ENCODE measurements around the gene SLC25A31.

Gene SLC25A31

DNA sequence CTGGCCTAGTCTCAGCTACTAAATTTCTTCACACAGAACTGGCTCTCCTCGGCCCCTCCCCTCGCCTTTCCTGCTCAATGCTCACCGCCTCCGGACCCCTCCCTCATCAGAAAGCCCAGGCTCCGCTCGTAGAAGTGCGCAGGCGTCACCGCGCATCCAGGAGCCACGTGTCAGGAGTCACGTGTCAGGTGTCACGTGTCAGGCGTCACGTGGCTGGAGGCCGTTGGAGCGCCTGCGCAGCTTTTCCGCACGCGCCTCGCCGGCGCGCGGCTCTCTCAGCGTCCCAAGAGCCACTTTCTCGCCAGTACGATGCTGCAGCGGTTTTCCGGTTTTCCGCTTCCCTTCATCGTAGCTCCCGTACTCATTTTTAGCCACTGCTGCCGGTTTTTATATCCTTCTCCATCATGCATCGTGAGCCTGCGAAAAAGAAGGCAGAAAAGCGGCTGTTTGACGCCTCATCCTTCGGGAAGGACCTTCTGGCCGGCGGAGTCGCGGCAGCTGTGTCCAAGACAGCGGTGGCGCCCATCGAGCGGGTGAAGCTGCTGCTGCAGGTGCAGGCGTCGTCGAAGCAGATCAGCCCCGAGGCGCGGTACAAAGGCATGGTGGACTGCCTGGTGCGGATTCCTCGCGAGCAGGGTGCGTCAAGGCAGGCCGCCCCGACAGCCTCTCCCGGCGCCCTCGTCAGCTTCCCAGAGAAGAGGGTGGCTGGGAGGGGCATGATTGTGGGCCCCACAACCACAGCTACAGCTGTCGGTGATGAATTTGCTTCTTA is at the start of gene SLC25A31:
TSS of gene SLC25A31 (plus strand) at position 259 of the 772 bp plus-strand sequence. CDS start at position 405, 146 bp downstream.
- no peak for DNase-seq (ENCODE audit: low read depth)

DNA sequence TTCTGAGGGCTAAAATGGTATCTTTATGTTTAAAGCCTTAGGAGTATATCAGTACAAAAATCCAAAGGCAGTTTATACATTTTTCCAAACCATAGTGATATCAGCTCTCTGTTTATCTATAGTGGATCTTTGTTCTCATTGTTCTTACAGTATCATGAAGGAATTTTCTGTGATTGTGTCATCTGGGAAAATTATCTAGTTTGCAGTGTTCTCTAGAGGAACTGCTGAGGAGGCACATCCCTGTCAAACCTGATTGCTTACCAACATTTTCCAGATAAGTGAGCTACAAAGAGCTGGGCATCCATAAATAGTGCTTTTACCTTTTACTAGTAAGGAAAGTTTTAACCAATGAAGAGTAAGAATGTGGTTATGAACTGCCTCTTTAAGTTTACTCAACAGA is 44.9 kb upstream of the SLC25A31 start:
- DNase-seq (ENCODE audit: low read depth): no peak

DNA sequence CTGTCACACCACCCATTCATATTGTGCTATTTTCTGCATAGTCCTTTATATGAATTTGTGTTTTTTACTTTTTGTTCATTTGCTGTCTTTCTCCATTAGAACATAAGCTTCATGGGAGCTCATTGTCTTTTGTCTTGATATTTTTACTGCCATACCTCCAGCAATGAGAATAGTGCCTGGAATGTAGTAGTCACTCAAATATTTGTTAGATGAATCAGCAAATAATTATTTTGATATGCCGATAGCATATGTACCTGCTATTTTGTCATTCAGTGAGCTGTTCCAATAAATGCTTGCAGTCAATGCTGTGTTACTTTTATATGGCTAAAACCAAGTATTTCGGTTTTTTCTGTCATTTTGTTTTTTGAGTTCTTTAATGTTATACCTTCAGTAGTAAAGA is 43.5 kb upstream of the SLC25A31 start:
- DNase-seq (ENCODE audit: low read depth): no peak

DNA sequence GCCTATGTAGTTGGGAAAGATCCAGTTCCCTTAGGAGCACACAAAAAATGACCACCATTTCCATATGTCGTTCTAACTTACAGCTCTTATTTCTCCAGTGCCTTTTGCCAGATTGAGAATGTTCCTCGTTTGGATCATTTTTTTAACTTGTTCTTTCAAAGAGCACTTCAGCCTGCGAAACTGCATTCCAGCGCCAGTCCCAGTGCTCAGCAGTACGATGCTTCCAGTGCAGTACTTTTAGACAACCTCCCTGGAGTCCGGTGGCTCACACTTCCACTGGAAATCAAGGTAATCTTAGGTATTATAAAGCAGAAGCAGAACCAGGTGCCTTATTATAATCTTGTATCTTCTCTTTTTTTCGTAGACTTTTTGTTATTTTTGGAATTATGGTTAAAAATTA is 42.6 kb upstream of the SLC25A31 start:
- no peak for DNase-seq (ENCODE audit: low read depth)

DNA sequence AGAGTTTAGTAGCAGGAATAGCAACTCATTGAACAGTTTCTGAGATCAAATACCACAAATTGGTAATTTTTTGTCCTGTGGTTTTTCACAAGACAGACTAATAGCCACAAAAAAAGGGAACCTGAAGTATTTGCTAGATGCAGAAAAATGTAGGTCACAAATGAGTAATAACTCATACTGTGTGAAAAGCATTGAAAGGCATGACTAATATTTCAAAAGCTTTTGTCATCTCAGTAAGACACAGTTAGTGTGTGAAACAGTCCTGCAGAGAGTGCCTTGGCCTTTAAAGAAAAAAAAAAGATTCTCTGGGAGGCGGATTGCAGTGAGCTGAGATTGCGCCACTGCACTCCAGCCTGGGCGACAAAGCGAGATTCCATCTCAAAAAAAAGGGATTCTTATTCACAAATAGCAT is 31.4 kb upstream of the SLC25A31 start:
- DNase-seq (ENCODE audit: low read depth): no peak

DNA sequence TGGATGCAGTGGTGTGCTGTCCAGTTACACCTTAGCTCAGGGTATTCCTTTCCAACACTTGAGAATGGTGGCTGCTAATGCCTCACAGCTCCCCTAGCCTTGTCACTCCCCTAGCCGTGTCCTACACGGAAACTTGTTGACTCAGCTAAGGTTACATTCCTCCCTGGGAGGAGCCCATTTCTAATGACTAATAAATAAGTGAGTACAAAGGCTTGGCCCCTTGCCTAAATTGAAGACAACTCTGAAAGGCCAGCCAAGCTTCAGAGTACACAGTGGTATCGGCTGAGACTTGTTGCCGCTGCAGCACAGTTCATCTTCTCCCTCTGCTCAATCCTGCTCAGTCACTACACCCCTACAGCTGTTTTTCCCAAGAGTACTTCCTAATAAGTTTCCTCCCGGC is 21.2 kb upstream of the SLC25A31 start:
- no peak for DNase-seq (ENCODE audit: low read depth)

DNA sequence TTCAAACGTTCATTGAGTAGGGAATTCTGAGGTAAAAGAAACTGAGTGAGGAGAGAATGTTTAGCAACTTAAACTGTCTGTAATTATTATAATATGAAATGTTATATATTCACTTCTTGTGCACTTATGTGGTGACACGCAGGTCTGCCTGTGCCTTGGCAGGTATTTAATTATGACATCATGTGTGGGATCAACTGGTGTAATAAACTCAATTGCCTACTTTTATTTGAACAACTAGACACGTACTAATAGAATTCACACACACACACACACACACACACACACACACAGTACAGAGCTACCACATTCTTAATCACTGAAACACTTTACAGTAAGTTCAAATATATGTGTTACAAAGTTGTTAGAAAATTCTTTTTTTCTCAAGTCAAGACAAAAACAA is 20.7 kb upstream of the SLC25A31 start:
- DNase-seq (ENCODE audit: low read depth): no peak

DNA sequence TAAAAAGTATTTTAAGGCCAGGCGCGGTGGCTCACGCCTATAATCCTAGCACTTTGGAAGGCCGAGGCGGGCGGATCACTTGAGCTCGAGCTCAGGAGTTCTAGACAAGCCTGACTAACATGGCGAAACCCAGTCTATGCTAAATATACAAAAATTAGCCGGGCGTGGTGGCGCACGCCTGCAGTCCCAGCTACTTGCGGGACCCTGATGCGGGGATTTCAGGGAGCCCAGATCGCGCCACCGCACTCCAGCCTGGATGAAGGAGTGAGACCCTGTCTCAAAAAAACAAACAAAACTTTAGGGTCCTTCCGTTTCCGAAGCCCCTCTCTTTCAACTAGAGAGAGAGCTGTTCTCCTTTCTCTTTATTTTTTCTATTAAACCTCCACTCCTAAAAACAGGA is 1.2 kb downstream of the SLC25A31 start:
- DNase-seq (ENCODE audit: low read depth): no peak

DNA sequence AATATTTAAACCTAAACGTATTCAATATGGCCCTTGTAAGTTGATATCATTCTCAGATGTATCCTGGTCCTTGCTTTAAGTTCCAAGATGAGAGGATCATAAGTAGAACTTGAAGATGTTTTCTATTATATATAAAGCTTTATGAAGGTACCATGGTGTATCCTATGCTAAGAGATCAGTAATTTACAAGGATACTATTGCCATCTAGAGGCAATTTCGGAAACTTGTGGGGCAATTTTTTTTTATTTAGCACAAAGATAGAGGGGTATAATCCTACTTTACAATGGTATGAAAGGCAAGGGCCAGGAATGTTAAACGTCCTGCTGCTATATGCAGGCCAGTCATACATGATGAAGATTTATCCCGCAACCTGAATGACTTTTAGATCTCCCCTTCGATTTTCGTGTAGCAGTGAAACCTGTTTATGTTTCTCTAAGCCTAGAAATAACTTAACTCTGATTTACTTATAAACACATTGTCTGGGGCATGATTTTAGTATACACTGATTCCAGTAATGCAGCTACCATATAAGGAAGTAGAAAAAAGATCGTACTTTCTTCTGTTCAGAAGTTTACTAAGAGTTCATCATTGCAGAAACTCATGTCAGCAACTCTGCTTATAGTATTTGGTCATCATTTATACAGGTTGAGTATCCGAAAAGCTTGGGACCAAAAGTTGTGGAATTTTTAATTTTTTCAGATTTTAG is 2.6 kb downstream of the SLC25A31 start:
- DNase-seq (ENCODE audit: low read depth): no peak

DNA sequence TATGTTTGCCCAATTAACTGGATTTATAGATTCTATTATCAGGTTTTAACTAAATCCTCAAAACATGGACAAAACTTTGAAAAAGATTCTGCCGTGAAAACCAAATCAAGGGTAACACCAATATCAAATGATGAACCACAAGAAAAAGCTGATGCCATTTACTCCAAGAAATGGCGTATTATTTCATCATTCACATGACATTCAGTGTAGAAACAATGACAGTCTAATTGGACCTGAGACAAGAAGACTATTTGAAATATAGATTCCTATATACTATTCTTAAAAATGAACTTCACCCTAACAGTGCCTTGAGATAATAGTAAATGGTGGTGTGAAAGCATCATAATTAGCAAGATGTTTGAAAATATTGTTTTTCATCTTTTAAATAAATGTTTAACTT is 4.8 kb downstream of the SLC25A31 start:
- no peak for DNase-seq (ENCODE audit: low read depth)

DNA sequence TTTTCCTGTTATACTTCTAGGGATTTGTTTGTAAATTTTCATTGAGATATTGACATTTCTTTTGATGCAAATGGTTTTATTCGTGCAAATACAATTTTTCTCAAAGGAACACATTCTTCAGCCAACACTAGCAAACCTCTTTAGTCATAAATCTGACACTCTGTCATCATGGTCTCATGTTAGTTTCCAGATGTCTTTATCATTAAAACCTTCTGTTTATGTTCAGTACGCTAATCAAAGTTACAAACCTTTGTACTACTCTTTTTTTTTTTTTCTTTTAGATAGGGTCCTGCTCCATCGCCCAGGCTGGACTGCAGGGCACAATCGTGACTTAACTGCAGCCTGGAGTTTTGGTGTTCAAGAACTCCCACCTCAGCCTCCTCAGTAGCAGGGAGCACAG is 7.1 kb downstream of the SLC25A31 start:
- no peak for DNase-seq (ENCODE audit: low read depth)

DNA sequence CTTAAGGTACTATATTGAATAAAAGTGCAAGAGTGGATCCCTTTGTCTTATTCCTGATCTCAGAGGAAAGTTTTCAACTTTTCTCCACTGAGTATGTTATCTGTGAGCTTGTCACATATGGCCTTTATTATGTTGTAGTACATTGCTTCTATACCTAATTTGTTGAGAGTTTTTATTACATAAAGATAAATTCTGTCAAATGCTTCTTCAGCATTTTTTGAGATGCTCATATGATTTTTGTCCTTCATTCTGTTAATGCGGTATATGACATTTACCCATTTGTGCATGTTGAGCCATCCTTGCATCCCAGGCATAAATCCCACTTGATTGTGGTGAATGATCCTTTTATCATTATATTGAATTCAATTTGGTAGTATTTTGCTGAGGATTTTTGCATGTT is 11.0 kb downstream of the SLC25A31 start:
- no peak for DNase-seq (ENCODE audit: low read depth)

DNA sequence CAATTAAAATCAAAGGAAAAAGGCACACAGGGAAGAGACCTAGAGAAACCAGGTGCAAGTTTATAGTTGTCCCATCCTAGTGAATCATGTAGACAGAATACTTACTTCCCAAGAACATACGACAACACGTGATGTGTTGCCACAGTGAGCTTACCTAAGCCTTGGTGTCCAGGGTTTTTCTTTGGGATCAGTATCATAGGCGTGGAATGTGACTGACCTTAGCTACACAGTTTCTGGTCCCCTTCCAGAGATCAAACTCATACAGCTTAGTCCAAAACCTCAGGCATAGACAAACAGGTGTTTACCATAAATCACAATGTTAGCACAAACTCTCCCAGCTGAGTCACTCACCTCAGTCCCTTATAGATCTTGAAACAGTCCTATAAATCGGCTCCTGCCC is 17.7 kb downstream of the SLC25A31 start:
- no peak for DNase-seq (ENCODE audit: low read depth)

DNA sequence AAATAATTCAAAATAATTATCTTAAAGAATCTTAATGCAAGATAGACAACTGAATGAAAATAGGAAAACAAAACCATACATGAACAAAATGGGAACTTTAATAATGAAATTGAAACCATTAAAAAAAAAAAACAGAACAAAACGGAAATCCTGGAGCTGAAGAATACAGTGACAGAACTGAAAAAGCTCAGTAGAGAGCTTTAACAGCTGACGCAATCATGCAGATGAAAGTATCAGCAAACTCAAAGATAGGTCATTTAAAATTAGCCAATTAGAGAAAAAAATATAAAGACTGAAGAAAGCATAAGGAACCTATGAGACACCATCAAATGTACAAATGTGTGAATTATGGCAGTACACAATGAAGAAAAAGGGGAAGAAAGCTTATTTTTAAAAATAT is 18.8 kb downstream of the SLC25A31 start:
- DNase-seq (ENCODE audit: low read depth): no peak

DNA sequence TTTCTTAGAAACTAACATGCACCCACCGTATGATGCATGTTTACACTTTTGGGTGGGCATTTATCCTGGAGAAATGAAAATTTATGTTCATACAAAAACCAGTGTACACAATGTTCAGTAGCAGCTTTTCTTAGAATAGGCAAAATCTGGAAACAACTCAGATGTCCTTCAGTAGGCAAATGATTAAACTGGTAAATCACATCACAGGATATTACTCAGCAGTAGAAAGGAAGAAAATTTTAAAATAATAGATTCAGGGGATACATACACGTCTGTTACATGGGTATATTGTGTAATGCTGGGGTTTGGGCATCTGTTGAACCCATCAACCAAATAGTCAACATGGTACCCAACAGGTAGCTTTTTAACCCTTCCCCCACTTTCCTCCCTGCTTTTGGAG is 26.7 kb downstream of the SLC25A31 start:
- no peak for DNase-seq (ENCODE audit: low read depth)

DNA sequence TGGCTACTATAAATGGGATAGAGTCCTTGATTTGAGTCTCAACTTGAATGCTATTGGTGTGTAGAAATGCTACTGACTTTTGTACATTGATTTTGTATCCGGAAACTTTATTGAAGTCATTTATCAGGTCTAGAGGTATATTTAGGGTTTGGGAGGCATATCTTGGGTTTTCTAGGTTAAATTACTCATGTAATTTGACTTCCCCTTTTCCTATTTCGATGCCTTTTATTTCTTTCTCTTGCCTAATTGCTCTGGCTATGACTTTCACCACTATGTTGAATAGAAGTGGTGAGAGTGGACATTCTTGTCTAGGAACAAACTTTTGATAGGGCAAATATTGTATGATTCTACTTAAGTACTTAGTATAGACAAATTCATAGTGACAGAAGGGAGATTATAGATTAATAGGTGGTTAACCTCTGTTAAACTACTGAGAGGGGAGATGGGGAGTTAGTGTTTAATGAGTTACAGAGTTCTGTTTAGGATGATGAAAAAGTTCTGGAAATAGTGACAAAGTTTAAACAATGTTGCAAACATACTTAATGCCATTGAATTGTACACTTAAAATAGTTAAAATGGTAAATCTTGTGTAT is 29.1 kb downstream of the SLC25A31 start:
- DNase-seq (ENCODE audit: low read depth): no peak

DNA sequence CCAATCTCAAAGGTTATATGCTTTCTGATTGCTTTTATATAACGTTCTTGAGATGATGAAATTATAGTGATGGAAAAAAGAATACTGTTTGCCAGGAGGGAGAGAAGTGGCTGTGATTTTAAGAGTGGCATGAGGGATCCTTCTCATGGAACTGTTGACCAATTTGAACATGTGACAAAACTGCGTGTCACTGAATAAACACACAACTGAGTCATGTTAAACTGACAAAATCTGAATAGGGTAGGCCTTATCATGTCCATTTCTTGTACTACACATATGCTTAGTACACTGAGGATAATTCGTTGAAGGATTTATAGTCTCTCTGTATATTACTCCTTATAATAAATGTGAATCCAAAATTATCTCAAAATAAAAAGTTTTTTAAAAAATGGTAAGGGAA is 29.7 kb downstream of the SLC25A31 start:
- DNase-seq (ENCODE audit: low read depth): no peak

DNA sequence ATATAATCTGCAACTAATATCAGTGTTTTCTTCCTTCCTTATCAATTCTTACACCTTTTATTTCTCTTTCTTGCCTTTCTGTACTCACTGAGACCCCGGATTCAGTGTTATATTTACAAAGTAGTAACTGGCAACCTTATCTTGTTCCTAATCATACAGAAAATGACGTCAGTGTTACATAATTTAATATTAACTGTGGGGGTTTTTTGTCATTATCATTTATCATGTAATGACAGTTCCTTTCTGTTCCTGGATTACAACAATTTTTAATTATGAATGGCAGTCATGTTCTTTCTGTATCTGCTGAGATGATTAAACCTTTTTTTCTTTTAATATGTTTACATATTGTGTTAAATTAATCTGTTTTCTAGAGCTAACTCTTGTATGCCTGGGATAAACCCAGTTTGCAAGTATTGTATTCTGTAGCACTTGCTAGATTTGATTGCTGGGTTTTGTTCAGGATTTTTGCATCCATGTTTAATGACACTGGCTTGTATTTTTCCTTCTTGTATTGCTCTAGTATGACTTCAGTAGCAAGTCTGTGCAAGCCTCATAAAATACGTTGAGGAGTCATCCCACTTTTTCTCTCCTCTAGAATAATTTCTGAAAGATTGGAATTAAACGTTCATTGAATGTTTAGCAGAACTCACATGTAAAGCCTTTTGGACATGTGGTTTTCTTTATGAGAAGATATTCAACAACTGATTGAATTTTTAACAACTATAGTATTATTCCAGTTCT is 41.5 kb downstream of the SLC25A31 start:
- no peak for DNase-seq (ENCODE audit: low read depth)

DNA sequence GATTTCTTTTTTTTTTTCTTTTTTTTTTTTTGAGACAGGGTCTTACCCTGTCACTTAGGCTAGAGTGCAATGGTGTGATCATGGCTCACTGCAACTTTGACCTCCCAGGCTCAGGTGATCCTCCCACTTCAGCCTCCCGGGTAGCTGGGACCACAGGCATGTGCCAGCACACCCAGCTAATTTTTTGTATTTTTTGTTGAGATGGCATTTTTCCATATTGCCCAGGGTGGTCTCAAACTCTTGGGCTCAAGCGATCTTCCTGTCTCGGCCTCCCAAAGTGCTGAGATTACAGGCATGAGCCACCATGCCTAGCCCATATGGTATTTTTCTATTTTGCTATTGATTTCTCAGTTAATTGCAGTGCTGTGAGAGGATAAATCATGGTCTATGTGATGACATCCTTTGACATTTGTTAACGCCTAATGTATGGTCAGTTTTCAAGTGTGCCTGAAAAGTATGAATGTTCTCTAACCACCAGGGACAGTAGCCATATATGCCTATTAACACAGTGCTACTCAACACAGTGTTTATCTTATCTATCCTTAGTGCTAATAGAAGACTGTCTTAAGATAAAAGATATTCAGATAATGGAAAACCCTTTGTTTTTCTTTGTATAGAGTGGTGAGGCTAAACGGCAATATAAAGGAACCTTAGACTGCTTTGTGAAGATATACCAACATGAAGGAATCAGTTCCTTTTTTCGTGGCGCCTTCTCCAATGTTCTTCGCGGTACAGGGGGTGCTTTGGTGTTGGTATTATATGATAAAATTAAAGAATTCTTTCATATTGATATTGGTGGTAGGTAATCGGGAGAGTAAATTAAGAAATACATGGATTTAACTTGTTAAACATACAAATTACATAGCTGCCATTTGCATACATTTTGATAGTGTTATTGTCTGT is 42.8 kb downstream of the SLC25A31 start:
- no peak for DNase-seq (ENCODE audit: low read depth)

DNA sequence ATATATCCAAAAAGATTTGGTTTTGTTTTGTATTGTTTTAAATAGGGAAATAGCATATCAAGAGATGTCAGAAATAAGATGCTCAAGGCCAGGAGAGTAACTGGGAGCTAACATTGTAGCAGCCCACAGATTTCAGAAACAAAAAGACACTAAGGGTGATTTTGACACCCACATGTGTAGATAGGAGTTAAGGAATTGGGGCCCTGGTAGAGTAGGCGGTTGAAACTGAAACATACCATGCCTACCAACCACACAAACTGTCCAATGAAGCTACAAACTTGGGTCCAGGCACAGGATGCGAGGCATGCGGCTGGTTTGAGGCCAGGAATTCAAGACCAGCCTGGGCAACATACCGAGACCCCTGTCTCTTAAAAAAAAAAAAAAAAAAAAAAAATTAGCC is 45.6 kb downstream of the SLC25A31 start:
- no peak for DNase-seq (ENCODE audit: low read depth)

DNA sequence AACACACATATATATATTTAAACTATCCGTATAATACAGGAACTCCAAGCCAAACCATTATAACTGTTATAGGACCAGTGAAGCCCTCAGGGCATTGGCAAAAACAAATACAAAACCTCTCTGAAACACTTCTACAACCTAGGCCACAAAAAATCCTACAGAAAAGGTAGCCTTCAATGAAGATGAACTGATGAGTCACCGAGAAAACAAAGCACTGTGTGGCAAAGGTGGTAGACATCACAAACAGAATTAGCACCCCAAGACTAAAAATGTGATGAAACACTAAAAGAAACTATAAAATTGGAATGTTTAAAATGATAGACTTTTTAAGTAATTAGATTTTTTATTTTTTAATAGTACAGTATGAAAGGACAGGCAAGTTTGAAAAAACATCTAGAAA is 46.4 kb downstream of the SLC25A31 start:
- DNase-seq (ENCODE audit: low read depth): no peak

DNA sequence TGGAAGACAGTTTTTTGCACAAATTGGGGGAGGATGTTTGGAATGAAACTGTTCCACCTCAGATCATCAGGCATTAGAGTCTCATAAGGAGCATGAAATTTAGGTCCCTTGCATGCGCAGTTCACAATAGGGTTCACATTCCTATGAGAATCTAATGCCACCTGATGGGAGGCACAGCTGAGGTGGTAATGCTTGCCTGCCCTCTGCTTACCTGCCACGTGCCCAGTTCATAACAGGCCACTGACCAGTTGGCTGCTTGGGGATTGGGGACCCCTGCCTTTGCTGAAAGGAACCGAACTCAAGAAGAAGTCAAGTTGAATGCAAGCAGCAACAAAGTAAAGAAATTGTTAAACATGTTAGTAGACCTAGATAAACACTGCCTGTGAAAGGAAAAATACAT is 47.3 kb downstream of the SLC25A31 start:
- DNase-seq (ENCODE audit: low read depth): no peak

Data from stimulated activated CD8-positive, alpha-beta memory T cell treated with anti-CD3 and anti-CD28 coated beads, Interleukin-4, amount 100 ng/mL, for 24 hours (primary cell).